KMS-11 (cell line): ENCODE data around the gene EPM2AIP1.

Experiments
- H2AFZ ChIP-seq: fragments of 200-600 bp; sonication (generic); 2 replicates; pipeline ENCODE4 v1.6.1; 2016; ENCODE audit warnings: antibody characterized with exemption, mixed run types, low read depth
- H3K27ac ChIP-seq: fragments of 200-600 bp; sonication (generic); 2 replicates; pipeline ENCODE4 v1.6.1; 2016; ENCODE audit warnings: mild to moderate bottlenecking, mixed run types
- H3K27me3 ChIP-seq: fragments of 200-600 bp; sonication (generic); 2 replicates; pipeline ENCODE4 v1.6.1; 2017; ENCODE audit warnings: mild to moderate bottlenecking, low read depth, mixed run types, moderate library complexity; ENCODE audit not compliant: insufficient read depth
- H3K36me3 ChIP-seq: fragments of 200-600 bp; sonication (generic); 2 replicates; pipeline ENCODE4 v1.6.1; 2017; ENCODE audit warnings: mild to moderate bottlenecking, mixed run types; ENCODE audit not compliant: insufficient read depth
- H3K4me1 ChIP-seq: fragments of 200-600 bp; sonication (generic); 2 replicates; pipeline ENCODE4 v1.6.1; 2016; ENCODE audit warnings: mild to moderate bottlenecking, low read depth, mixed run types; ENCODE audit not compliant: poor library complexity, severe bottlenecking
- H3K4me2 ChIP-seq: fragments of 200-600 bp; sonication (generic); 2 replicates; pipeline ENCODE4 v1.7.0; 2016; ENCODE audit warnings: mild to moderate bottlenecking, mixed run types
- H3K4me3 ChIP-seq: fragments of 200-600 bp; sonication (generic); IDR thresholded peaks from 2 replicates; pipeline ENCODE4 v1.6.1; 2017; ENCODE audit warnings: low read depth, low read length, mixed read lengths; ENCODE audit not compliant: insufficient read depth
- H3K79me2 ChIP-seq: fragments of 200-600 bp; sonication (generic); 2 replicates; pipeline ENCODE4 v1.6.1; 2016; ENCODE audit warnings: low read depth, mixed run types; ENCODE audit not compliant: insufficient read depth
- H3K9ac ChIP-seq: fragments of 200-600 bp; sonication (generic); 2 replicates; pipeline ENCODE4 v1.6.1; 2016; ENCODE audit warnings: mild to moderate bottlenecking, mixed run types
- H4K20me1 ChIP-seq: fragments of 200-600 bp; sonication (generic); 2 replicates; pipeline ENCODE4 v1.6.1; 2016; ENCODE audit warnings: mild to moderate bottlenecking, mixed run types; ENCODE audit not compliant: insufficient read depth
- TF ChIP-seq, protein P1 (sequence below): fragments of 200-600 bp; sonication (generic); conservative IDR thresholded peaks from 2 replicates; pipeline ENCODE4 v1.6.1; 2017; ENCODE audit warnings: low read depth, mild to moderate bottlenecking, antibody characterized with exemption, low read length, moderate library complexity, mixed read lengths

Gene EPM2AIP1

DNA sequence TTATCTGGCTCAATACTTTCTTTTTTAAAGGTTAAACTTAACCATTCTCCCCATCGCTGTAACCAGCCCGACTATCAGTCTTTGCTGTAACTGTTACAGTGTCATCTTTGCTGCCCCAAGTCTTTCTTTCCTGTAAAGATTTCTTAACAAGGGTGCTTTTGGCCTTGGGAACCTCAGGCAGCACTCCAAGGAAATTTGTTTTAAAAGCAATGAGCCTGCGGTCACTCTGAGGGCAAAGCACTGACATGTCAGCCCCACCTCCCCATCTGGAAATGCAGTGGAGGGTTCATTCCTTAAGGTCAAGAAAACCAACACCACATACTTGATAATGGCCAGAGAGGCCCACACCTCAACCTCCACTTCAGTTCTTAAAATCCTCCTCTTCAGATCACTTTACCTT, 51.3 kb downstream of the EPM2AIP1 start:
- Histone ChIP-seq H3K4me2 (no peak overlapping the region), H3K79me2 (no peaks in the 10 kb centered on the region), H3K9ac (no peak overlapping the region), H3K27ac (no peak overlapping the region), H2AFZ (no peak overlapping the region), H3K36me3 (no peaks in the 10 kb centered on the region), H3K4me1 (peaks cover under 1% of the 10 kb centered on the region), H3K27me3 (no peaks in the 10 kb centered on the region), H3K4me3 (no peak overlapping the region), H4K20me1 (no peaks in the 10 kb centered on the region)
- TF ChIP-seq, protein P1, sequence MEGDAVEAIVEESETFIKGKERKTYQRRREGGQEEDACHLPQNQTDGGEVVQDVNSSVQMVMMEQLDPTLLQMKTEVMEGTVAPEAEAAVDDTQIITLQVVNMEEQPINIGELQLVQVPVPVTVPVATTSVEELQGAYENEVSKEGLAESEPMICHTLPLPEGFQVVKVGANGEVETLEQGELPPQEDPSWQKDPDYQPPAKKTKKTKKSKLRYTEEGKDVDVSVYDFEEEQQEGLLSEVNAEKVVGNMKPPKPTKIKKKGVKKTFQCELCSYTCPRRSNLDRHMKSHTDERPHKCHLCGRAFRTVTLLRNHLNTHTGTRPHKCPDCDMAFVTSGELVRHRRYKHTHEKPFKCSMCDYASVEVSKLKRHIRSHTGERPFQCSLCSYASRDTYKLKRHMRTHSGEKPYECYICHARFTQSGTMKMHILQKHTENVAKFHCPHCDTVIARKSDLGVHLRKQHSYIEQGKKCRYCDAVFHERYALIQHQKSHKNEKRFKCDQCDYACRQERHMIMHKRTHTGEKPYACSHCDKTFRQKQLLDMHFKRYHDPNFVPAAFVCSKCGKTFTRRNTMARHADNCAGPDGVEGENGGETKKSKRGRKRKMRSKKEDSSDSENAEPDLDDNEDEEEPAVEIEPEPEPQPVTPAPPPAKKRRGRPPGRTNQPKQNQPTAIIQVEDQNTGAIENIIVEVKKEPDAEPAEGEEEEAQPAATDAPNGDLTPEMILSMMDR = no peak

DNA sequence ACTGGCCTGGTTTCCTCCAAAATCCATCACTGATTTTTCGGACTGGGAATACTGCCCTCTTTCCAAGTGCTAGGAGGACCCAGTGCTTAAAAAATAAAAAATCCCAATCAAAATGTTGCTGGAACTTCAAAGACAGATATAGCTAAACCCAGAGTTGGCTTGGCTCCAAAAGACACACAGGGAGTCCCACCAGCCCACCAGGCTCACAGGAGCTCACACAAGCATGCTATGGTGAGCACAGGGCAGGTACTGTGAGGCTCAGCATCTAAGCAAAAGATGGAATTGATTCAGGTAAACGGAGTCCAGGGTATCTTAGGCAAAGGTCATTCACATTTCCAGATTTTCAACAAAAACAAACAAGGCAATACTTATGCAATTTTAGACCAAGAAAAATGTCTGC, 51.8 kb downstream of the EPM2AIP1 start:
- H4K20me1 ChIP-seq = no peaks in the 10 kb centered on the region
- no peak overlapping the region for H3K27ac ChIP-seq
- no peaks in the 10 kb centered on the region for H3K36me3 ChIP-seq
- no peaks in the 10 kb centered on the region for H3K79me2 ChIP-seq
- TF ChIP-seq, protein P1 = no peak
- no peak overlapping the region for H3K4me2 ChIP-seq
- H3K27me3 ChIP-seq = no peaks in the 10 kb centered on the region
- H3K4me1 ChIP-seq = no peaks in the 10 kb centered on the region
- no peak overlapping the region for H2AFZ ChIP-seq
- H3K4me3 ChIP-seq = no peak overlapping the region
- no peak overlapping the region for H3K9ac ChIP-seq

DNA sequence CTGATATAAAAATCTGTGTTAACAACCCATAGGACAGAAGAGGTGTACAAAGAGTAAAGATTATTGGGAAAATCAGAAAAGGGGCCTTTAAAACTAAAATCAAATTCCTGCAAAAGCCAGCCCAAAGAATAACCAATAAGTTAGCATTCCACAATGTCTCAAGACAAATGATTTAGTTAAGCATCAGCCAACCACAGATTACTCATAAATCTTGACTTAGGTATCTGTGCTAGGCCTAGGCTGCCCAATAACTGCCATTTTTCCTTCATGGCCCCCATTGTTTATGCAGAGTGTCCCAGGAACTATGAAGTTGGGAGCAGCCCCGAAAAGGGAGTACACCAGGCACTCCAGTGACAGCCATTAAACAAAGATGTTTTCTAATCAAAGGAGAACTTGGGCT, 55.4 kb downstream of the EPM2AIP1 start:
- Histone ChIP-seq H3K27ac (no peak overlapping the region), H4K20me1 (no peaks in the 10 kb centered on the region), H2AFZ (no peak overlapping the region), H3K79me2 (no peaks in the 10 kb centered on the region), H3K9ac (no peak overlapping the region), H3K4me3 (no peak overlapping the region), H3K36me3 (no peaks in the 10 kb centered on the region), H3K4me2 (no peak overlapping the region), H3K27me3 (no peaks in the 10 kb centered on the region), H3K4me1 (no peaks in the 10 kb centered on the region)
- TF ChIP-seq, protein P1 = no peak
